WERI-Rb-1 (cell line): ENCODE data around the gene TEAD1.

Experiments
- DNase-seq: peaks from one replicate; pipeline ENCODE4 v3.0.0-alpha.2; 2020
- H3K27ac ChIP-seq: fragments of 250-450 bp; sonication (Bioruptor Pico); 2 replicates; pipeline ENCODE4 v1.5.1; 2020; ENCODE audit warnings: mild to moderate bottlenecking, moderate library complexity
- H3K27me3 ChIP-seq: fragments of 250-450 bp; sonication (Bioruptor Pico); 2 replicates; pipeline ENCODE4 v1.5.1; 2021; ENCODE audit warnings: mild to moderate bottlenecking, low read depth, moderate library complexity; ENCODE audit not compliant: insufficient read depth, severe bottlenecking
- H3K36me3 ChIP-seq: fragments of 250-450 bp; sonication (Bioruptor Pico); 2 replicates; pipeline ENCODE4 v1.5.1; 2020; ENCODE audit warnings: mild to moderate bottlenecking, moderate library complexity
- H3K4me3 ChIP-seq: 2 replicates; pipeline ENCODE4 v1.5.1; 2011; ENCODE audit warnings: low read depth, mild to moderate bottlenecking, control low read depth, low read length
- H3K9me3 ChIP-seq: fragments of 250-450 bp; sonication (Bioruptor Pico); 2 replicates; pipeline ENCODE4 v1.5.1; 2021; ENCODE audit warnings: mild to moderate bottlenecking, moderate library complexity; ENCODE audit not compliant: severe bottlenecking
- TF ChIP-seq, protein P1 (sequence below): IDR thresholded peaks from 2 replicates; pipeline ENCODE4 v1.5.1; 2011; ENCODE audit warnings: low read depth, mild to moderate bottlenecking, control low read depth, inconsistent platforms, low read length

TEAD1 gene

GRCh38 chr11:12667646-12668045 is 6.6 kb upstream of the TEAD1 start:
- Histone ChIP-seq H3K36me3 (no peaks in the 10 kb centered on the region), H3K27ac (no peak overlapping the region), H3K27me3 (no peaks in the 10 kb centered on the region), H3K9me3 (no peaks in the 10 kb centered on the region), H3K4me3 (no peak overlapping the region)
- no peak for DNase-seq
- TF ChIP-seq, protein P1, sequence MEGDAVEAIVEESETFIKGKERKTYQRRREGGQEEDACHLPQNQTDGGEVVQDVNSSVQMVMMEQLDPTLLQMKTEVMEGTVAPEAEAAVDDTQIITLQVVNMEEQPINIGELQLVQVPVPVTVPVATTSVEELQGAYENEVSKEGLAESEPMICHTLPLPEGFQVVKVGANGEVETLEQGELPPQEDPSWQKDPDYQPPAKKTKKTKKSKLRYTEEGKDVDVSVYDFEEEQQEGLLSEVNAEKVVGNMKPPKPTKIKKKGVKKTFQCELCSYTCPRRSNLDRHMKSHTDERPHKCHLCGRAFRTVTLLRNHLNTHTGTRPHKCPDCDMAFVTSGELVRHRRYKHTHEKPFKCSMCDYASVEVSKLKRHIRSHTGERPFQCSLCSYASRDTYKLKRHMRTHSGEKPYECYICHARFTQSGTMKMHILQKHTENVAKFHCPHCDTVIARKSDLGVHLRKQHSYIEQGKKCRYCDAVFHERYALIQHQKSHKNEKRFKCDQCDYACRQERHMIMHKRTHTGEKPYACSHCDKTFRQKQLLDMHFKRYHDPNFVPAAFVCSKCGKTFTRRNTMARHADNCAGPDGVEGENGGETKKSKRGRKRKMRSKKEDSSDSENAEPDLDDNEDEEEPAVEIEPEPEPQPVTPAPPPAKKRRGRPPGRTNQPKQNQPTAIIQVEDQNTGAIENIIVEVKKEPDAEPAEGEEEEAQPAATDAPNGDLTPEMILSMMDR: no peak

GRCh38 chr11:12668166-12668565 is 6.1 kb upstream of the TEAD1 start:
- Histone ChIP-seq H3K27ac (no peak overlapping the region), H3K4me3 (no peak overlapping the region), H3K27me3 (no peaks in the 10 kb centered on the region), H3K36me3 (no peaks in the 10 kb centered on the region), H3K9me3 (no peaks in the 10 kb centered on the region)
- TF ChIP-seq, protein P1: no peak
- DNase-seq: no peak

DNA sequence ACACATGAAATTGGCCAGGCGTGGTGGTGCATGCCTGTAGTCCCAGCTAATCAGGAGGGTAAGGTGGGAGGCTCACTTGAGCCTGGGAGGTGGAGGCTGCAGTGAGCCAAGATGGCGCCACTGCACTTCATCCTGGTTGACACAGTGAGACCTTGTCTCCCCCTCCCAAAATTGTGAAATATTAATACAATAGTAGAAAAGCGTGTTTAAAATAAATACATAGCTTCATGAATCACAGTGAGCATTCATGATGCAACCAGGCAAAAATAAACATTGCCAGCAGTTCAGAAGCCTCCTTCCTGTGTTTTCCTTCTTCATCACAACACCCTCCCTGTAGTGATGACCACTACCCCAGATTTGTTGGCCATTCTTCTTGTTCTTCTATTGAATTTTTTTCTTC is 4.3 kb upstream of the TEAD1 start:
- Histone ChIP-seq H3K4me3 (no peak overlapping the region), H3K27me3 (no peaks in the 10 kb centered on the region)

GRCh38 chr11:12671370-12671769 is 2.9 kb upstream of the TEAD1 start:
- no peak for DNase-seq
- H3K36me3 ChIP-seq: peaks cover 13% of the 10 kb centered on the region
- no peaks in the 10 kb centered on the region for H3K9me3 ChIP-seq
- no peak overlapping the region for H3K4me3 ChIP-seq
- no peaks in the 10 kb centered on the region for H3K27me3 ChIP-seq
- H3K27ac ChIP-seq: no peak overlapping the region
- TF ChIP-seq, protein P1: no peak

More for the DNA sequence above, 4.3 kb upstream of the TEAD1 start:
- DNase-seq: no peak
- Histone ChIP-seq H3K9me3 (no peaks in the 10 kb centered on the region), H3K36me3 (no peaks in the 10 kb centered on the region), H3K27ac (no peak overlapping the region)
- TF ChIP-seq, protein P1: no peak

GRCh38 chr11:12673601-12673923 is 659 bp upstream of the TEAD1 start:
- Histone ChIP-seq H3K4me3 (peak overlapping the region; percentile 67), H3K27ac (peak overlapping the region; percentile 85), H3K36me3 (peaks cover 24% of the 10 kb centered on the region), H3K27me3 (no peaks in the 10 kb centered on the region), H3K9me3 (no peaks in the 10 kb centered on the region)
- DNase-seq: no peak
- TF ChIP-seq, protein P1: no peak

GRCh38 chr11:12674571-12674935 is 332 bp downstream of the TEAD1 start:
- Histone ChIP-seq H3K27me3 (no peaks in the 10 kb centered on the region), H3K4me3 (peak overlapping the region; percentile 48), H3K27ac (peak overlapping the region; percentile 77), H3K9me3 (no peaks in the 10 kb centered on the region), H3K36me3 (peaks cover 24% of the 10 kb centered on the region)
- TF ChIP-seq, protein P1: no peak
- no peak for DNase-seq
